Measurements from ENCODE around the gene AAR2. TPM values are rescaled to one million over a fixed set of nuclear protein-coding genes. Genes with fewer than 3 reads are reported as not detected.

The AAR2 gene
- total RNA-seq, 2 donors from 2014 or later: 22.1 to 29.1 TPM

DNA sequence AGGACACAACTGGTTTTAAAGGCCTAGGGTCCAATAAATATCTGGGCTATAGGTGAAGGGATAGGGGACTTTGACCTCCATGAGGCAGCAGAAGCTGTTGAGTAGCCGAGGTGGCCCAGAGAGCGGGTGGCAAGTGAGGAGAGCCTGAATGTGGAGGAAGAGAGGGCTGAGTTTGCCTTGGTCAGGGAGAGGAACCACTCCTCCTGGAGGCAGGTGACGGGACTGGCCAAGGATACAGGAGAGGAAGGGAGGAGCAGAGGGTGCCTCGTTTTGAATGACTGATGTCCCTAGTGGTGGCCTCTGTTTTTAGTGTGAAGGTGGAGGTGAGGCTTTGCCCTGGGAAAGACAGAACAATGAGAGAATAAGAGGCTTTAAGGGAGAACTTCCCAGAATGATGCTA, 19.1 kb upstream of the AAR2 start:
- no peak for DNase-seq (ENCODE audit: low spot score)
- TF ChIP-seq, protein P1, sequence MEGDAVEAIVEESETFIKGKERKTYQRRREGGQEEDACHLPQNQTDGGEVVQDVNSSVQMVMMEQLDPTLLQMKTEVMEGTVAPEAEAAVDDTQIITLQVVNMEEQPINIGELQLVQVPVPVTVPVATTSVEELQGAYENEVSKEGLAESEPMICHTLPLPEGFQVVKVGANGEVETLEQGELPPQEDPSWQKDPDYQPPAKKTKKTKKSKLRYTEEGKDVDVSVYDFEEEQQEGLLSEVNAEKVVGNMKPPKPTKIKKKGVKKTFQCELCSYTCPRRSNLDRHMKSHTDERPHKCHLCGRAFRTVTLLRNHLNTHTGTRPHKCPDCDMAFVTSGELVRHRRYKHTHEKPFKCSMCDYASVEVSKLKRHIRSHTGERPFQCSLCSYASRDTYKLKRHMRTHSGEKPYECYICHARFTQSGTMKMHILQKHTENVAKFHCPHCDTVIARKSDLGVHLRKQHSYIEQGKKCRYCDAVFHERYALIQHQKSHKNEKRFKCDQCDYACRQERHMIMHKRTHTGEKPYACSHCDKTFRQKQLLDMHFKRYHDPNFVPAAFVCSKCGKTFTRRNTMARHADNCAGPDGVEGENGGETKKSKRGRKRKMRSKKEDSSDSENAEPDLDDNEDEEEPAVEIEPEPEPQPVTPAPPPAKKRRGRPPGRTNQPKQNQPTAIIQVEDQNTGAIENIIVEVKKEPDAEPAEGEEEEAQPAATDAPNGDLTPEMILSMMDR (IDR thresholded peaks at IDR 0.05): no peak
- Histone ChIP-seq H3K4me1 (ENCODE audit: control insufficient read depth in 1 of 2, low read depth in 2 of 2) (no peaks in the 10 kb centered on the region), H3K36me3 (peaks cover 44% of the 10 kb centered on the region), H3K9me3 (no peaks in the 10 kb centered on the region), H3K27ac (no peak overlapping the region), H3K27me3 (replicated peaks; ENCODE audit: insufficient read depth) (no peaks in the 10 kb centered on the region), H3K4me3 (no peak overlapping the region)
- no peak for ATAC-seq (ENCODE audit: insufficient number of reproducible peaks, low FRiP score, low read depth)

DNA sequence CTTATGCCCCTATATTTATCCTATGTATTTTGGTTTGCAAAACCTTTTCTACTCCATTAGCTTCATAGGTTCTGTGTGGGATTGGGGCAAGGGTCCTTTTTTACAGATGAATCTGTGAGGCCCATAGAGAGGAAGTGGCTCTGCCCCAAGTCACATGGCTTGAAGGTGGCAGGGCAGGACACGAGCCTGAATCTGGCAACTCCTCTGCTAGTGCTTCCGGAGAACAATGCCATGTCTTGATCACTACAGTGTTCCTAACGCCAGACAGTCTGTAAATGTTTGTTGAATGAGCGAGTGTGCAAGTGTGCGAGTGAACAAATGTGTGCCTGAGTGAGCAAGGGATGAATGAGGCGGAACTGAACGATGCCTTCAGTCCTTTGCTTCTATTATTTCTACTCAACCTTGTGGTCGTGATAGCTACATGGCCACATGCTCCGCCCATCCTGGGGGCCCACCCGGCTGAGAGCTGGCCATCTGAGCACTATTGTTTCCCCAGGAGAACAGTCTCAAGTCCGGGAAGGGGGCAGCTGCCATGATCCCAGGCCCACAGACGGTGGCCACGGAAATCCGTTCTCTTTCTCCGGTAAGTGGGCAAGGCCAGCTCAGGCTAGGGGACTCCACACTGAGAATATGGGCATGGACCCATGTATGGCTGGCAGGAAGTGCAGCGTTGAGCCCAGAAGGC, 17.8 kb upstream of the AAR2 start:
- no peaks in the 10 kb centered on the region for H3K9me3 ChIP-seq
- H3K27me3 ChIP-seq (replicated peaks; ENCODE audit: insufficient read depth): no peaks in the 10 kb centered on the region
- ATAC-seq (ENCODE audit: insufficient number of reproducible peaks, low FRiP score, low read depth) (no peak), DNase-seq (ENCODE audit: low spot score) (no peak)
- H3K27ac ChIP-seq: no peak overlapping the region
- TF ChIP-seq, protein P1 (IDR thresholded peaks at IDR 0.05): no peak
- peaks cover 44% of the 10 kb centered on the region for H3K36me3 ChIP-seq
- no peaks in the 10 kb centered on the region for H3K4me1 ChIP-seq (ENCODE audit: control insufficient read depth in 1 of 2, low read depth in 2 of 2)
- H3K4me3 ChIP-seq: no peak overlapping the region

DNA sequence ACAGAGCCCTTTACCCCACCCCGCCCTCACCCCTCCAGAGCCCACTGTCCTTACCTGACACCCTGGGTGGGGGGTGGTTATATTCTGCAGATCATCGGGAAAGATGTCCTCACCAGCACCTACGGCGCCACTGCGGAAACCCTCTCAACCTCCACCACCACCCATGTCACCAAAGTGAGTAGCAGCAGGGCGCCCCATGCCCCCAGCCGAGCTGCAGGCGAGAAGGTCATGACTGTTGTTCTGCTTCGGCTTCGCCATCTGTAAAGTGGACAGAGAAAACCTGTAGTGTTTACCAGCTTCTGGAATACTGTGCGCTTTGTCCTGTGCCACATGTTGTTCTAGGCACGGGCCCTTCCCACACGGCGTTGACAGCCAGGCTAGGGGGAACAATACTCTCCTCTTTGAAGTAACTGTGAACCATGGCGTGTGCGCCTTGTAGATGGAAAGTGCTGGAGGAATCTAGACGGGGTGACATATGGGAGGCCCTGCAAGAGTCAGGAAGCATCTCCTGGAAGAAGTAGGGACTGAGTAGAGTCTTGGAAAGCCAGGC, 16.5 kb upstream of the AAR2 start:
- Histone ChIP-seq H3K36me3 (peaks cover 36% of the 10 kb centered on the region), H3K9me3 (no peaks in the 10 kb centered on the region), H3K27ac (no peak overlapping the region), H3K4me3 (no peak overlapping the region), H3K27me3 (replicated peaks; ENCODE audit: insufficient read depth) (no peaks in the 10 kb centered on the region), H3K4me1 (ENCODE audit: control insufficient read depth in 1 of 2, low read depth in 2 of 2) (no peaks in the 10 kb centered on the region)
- TF ChIP-seq, protein P1 (IDR thresholded peaks at IDR 0.05): no peak
- ATAC-seq (ENCODE audit: insufficient number of reproducible peaks, low FRiP score, low read depth) (no peak), DNase-seq (ENCODE audit: low spot score) (no peak)

DNA sequence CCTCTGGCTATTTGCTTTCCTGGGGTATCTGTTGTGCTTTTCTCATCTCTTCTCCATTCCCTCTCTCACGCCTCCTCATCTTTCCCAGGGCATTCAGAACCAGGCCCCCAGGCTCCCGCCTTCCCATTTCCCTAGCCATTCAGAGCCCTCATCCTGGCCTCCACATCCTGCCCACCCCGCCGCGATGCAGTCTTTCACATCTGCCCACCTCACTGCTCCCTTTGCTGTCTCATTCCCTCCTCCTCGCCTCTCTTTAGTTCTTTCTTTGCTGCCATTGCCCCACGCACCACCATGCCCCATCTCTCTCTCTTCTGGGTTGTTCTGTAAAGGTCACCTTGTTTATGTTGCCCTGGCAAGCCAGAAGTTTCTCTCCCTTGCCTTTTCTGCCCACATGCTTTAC, 10.6 kb upstream of the AAR2 start:
- ATAC-seq (ENCODE audit: insufficient number of reproducible peaks, low FRiP score, low read depth) (no peak), DNase-seq (ENCODE audit: low spot score) (no peak)
- Histone ChIP-seq H3K4me1 (ENCODE audit: control insufficient read depth in 1 of 2, low read depth in 2 of 2) (no peaks in the 10 kb centered on the region), H3K4me3 (no peak overlapping the region), H3K36me3 (peaks cover 21% of the 10 kb centered on the region), H3K27me3 (replicated peaks; ENCODE audit: insufficient read depth) (no peaks in the 10 kb centered on the region), H3K27ac (no peak overlapping the region), H3K9me3 (no peaks in the 10 kb centered on the region)
- TF ChIP-seq, protein P1 (IDR thresholded peaks at IDR 0.05): no peak

DNA sequence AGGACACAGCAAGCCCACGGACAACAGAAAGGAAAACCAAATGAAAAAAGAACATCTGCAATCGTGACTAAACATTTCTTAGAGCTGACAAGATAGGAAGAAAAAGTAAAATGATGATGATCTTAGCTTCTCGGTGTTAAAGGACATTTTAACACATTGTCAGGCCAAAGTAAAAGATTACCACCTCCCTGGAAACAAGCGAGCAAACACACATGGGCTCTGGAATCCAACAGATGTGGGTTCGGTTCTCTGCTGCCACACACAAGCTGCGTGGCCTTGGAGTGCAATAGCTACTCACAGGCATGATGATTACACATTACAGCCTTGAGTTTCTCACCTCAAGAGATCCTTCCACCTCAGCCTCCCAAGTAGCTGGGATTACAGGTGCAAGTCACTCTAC, 7.5 kb upstream of the AAR2 start:
- peaks cover 7% of the 10 kb centered on the region for H3K36me3 ChIP-seq
- no peaks in the 10 kb centered on the region for H3K27me3 ChIP-seq (replicated peaks; ENCODE audit: insufficient read depth)
- H3K9me3 ChIP-seq: no peaks in the 10 kb centered on the region
- no peaks in the 10 kb centered on the region for H3K4me1 ChIP-seq (ENCODE audit: control insufficient read depth in 1 of 2, low read depth in 2 of 2)
- H3K27ac ChIP-seq: no peak overlapping the region
- no peak overlapping the region for H3K4me3 ChIP-seq
- TF ChIP-seq, protein P1 (IDR thresholded peaks at IDR 0.05): no peak
- no peak for DNase-seq (ENCODE audit: low spot score)
- no peak for ATAC-seq (ENCODE audit: insufficient number of reproducible peaks, low FRiP score, low read depth)
